ENCODE data around the gene TOX3. TPM values are rescaled to one million over a fixed set of nuclear protein-coding genes. Genes with fewer than 3 reads are reported as not detected.

Gene TOX3
- total and polyA plus RNA-seq, 4 donors, result 1.3 to 3.5 (median 2.4) TPM

GRCh38 chr16:52562770-52563169, 15.8 kb upstream of the TOX3 start:
- no peak overlapping the region for H3K4me3 ChIP-seq (ENCODE audit: low read depth in 1 of 3, low read length in 3 of 3)
- H3K9ac ChIP-seq (ENCODE audit: low read depth in 1 of 2, low read length in 2 of 2), result no peak overlapping the region
- H3K27me3 ChIP-seq (ENCODE audit: control insufficient read depth in 4 of 4, insufficient read depth in 4 of 4, low read length in 3 of 4), result no peaks in the 10 kb centered on the region
- peak overlapping the region; percentile 47 to 49 for H3K27ac ChIP-seq (ENCODE audit: low read depth in 1 of 2, low read length in 2 of 2)
- DNase-seq (ENCODE audit: low spot score), result no peak
- WGBS, result 32% methylated on average over 5 of the region's 5 CpGs
- H3K4me1 ChIP-seq (ENCODE audit: control insufficient read depth in 4 of 4, insufficient read depth in 4 of 4, low read length in 3 of 4), result peaks cover 2 to 30% (median 21%) of the 10 kb centered on the region in 4 donors
- no peaks in the 10 kb centered on the region for H3K9me3 ChIP-seq (ENCODE audit: control insufficient read depth in 4 of 4, low read length in 3 of 4)
- no peaks in the 10 kb centered on the region for H3K36me3 ChIP-seq (ENCODE audit: control insufficient read depth in 4 of 4, insufficient read depth in 3 of 4, low read depth in 1 of 4, low read length in 3 of 4)
- no peak for TF ChIP-seq MAX (IDR thresholded peaks at IDR 0.05)
- TF ChIP-seq JUND (IDR thresholded peaks at IDR 0.05), result no peak
- TF ChIP-seq HNF4A (conservative IDR thresholded peaks at IDR 0.05), result no peak
- TF ChIP-seq TAF1 (conservative IDR thresholded peaks at IDR 0.05), result no peak
- TF ChIP-seq EGR1 (IDR thresholded peaks at IDR 0.05; ENCODE audit: low read depth in 2 of 2), result peak in 1 of 2 donors; percentile 10
- TF ChIP-seq RXRA (IDR thresholded peaks at IDR 0.05), result peak in 1 of 2 donors; percentile 49
- TF ChIP-seq, protein P1, sequence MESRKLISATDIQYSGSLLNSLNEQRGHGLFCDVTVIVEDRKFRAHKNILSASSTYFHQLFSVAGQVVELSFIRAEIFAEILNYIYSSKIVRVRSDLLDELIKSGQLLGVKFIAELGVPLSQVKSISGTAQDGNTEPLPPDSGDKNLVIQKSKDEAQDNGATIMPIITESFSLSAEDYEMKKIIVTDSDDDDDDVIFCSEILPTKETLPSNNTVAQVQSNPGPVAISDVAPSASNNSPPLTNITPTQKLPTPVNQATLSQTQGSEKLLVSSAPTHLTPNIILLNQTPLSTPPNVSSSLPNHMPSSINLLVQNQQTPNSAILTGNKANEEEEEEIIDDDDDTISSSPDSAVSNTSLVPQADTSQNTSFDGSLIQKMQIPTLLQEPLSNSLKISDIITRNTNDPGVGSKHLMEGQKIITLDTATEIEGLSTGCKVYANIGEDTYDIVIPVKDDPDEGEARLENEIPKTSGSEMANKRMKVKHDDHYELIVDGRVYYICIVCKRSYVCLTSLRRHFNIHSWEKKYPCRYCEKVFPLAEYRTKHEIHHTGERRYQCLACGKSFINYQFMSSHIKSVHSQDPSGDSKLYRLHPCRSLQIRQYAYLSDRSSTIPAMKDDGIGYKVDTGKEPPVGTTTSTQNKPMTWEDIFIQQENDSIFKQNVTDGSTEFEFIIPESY (IDR thresholded peaks at IDR 0.05), result no peak
- no peak for TF ChIP-seq YY1 (IDR thresholded peaks at IDR 0.05)
- TF ChIP-seq SP1 (IDR thresholded peaks at IDR 0.05), result no peak
- TF ChIP-seq RAD21 (IDR thresholded peaks at IDR 0.05), result peak in 1 of 2 donors; percentile 5
- TF ChIP-seq FOXA1 (IDR thresholded peaks at IDR 0.05), result no peak
- no peak for TF ChIP-seq CTCF (IDR thresholded peaks at IDR 0.05; ENCODE audit: low read depth, low read length, missing input control)
- TF ChIP-seq GABPA (IDR thresholded peaks at IDR 0.05 in 1 of 2, conservative IDR thresholded peaks at IDR 0.05 in 1 of 2), result no peak
- TF ChIP-seq, protein P2, sequence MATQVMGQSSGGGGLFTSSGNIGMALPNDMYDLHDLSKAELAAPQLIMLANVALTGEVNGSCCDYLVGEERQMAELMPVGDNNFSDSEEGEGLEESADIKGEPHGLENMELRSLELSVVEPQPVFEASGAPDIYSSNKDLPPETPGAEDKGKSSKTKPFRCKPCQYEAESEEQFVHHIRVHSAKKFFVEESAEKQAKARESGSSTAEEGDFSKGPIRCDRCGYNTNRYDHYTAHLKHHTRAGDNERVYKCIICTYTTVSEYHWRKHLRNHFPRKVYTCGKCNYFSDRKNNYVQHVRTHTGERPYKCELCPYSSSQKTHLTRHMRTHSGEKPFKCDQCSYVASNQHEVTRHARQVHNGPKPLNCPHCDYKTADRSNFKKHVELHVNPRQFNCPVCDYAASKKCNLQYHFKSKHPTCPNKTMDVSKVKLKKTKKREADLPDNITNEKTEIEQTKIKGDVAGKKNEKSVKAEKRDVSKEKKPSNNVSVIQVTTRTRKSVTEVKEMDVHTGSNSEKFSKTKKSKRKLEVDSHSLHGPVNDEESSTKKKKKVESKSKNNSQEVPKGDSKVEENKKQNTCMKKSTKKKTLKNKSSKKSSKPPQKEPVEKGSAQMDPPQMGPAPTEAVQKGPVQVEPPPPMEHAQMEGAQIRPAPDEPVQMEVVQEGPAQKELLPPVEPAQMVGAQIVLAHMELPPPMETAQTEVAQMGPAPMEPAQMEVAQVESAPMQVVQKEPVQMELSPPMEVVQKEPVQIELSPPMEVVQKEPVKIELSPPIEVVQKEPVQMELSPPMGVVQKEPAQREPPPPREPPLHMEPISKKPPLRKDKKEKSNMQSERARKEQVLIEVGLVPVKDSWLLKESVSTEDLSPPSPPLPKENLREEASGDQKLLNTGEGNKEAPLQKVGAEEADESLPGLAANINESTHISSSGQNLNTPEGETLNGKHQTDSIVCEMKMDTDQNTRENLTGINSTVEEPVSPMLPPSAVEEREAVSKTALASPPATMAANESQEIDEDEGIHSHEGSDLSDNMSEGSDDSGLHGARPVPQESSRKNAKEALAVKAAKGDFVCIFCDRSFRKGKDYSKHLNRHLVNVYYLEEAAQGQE (IDR thresholded peaks at IDR 0.05), result no peak
- TF ChIP-seq FOXA2 (IDR thresholded peaks at IDR 0.05), result no peak
- no peak for TF ChIP-seq HNF4G (IDR thresholded peaks at IDR 0.05)
- no peak for TF ChIP-seq NR2F2 (IDR thresholded peaks at IDR 0.05)

Measured in liver (tissue), 9 donors.